Liver (tissue), 9 donors: Measurements from ENCODE around the gene ARID5B. TPM values are rescaled to one million over a fixed set of nuclear protein-coding genes. Genes with fewer than 3 reads are reported as not detected.

Experiments
- DNase-seq: peaks from one replicate; pipeline ENCODE4 v3.0.0-alpha.2; 2017; ENCODE audit warnings: low spot score
- H3K27ac ChIP-seq, 2 donors: one replicate each; pipeline ENCODE4 v1.7.0; 2013; ENCODE audit warnings: inconsistent platforms in 2 of 2, low read length in 2 of 2, control low read depth in 1 of 2, low read depth in 1 of 2, mild to moderate bottlenecking in 1 of 2
- H3K27me3 ChIP-seq, 4 donors: one replicate each; pipeline versions ENCODE4 v1.6.1 to v1.7.0; 2013; ENCODE audit warnings: low read length in 3 of 4, inconsistent platforms in 1 of 4, mild to moderate bottlenecking in 1 of 4, moderate library complexity in 1 of 4; ENCODE audit not compliant: control insufficient read depth in 4 of 4, insufficient read depth in 4 of 4
- H3K36me3 ChIP-seq, 4 donors: one replicate each; pipeline versions ENCODE4 v1.6.1 to v1.7.0; 2013; ENCODE audit warnings: low read length in 3 of 4, mild to moderate bottlenecking in 3 of 4, low read depth in 1 of 4, moderate library complexity in 1 of 4; ENCODE audit not compliant: control insufficient read depth in 4 of 4, insufficient read depth in 3 of 4
- H3K4me1 ChIP-seq, 4 donors: one replicate each; pipeline versions ENCODE4 v1.6.1 to v1.7.0; 2013; ENCODE audit warnings: low read length in 3 of 4, mild to moderate bottlenecking in 3 of 4, moderate library complexity in 1 of 4; ENCODE audit not compliant: control insufficient read depth in 4 of 4, insufficient read depth in 4 of 4
- H3K4me3 ChIP-seq, 3 donors: one replicate each; pipeline versions ENCODE4 v1.6.1 to v1.7.0; 2013; ENCODE audit warnings: low read length in 3 of 3, control low read depth in 1 of 3, low read depth in 1 of 3, mild to moderate bottlenecking in 1 of 3
- H3K9ac ChIP-seq, 2 donors: one replicate each; pipeline ENCODE4 v1.7.0; 2013; ENCODE audit warnings: low read length in 2 of 2, mild to moderate bottlenecking in 2 of 2, moderate library complexity in 2 of 2, control low read depth in 1 of 2, low read depth in 1 of 2
- H3K9me3 ChIP-seq, 4 donors: one replicate each; pipeline versions ENCODE4 v1.6.1 to v1.7.0; 2013; ENCODE audit warnings: low read length in 3 of 4; ENCODE audit not compliant: control insufficient read depth in 4 of 4
- EGR1 ChIP-seq, 2 donors: IDR thresholded peaks; 2 replicates each; pipeline ENCODE4 v1.6.1; 2016 to 2018; ENCODE audit warnings: antibody characterized with exemption in 2 of 2, low read depth in 2 of 2
- FOXA1 ChIP-seq: IDR thresholded peaks from 2 replicates; pipeline ENCODE4 v1.6.1; 2016; ENCODE audit warnings: antibody characterized with exemption
- FOXA2 ChIP-seq: IDR thresholded peaks from 2 replicates; pipeline ENCODE4 v1.6.1; 2016; ENCODE audit warnings: antibody characterized with exemption
- HNF4A ChIP-seq, 2 donors: conservative IDR thresholded peaks; 2 replicates each; pipeline ENCODE4 v1.6.1; 2016; ENCODE audit warnings: antibody characterized with exemption in 2 of 2, mild to moderate bottlenecking in 2 of 2
- HNF4G ChIP-seq: IDR thresholded peaks from 2 replicates; pipeline ENCODE4 v1.6.1; 2016; ENCODE audit warnings: antibody characterized with exemption
- JUND ChIP-seq, 2 donors: IDR thresholded peaks; 2 replicates each; pipeline ENCODE4 v1.6.1; 2016; ENCODE audit warnings: antibody characterized with exemption in 2 of 2
- MAX ChIP-seq: IDR thresholded peaks from 2 replicates; pipeline ENCODE4 v1.6.1; 2016; ENCODE audit warnings: antibody characterized with exemption
- NR2F2 ChIP-seq: IDR thresholded peaks from 2 replicates; pipeline ENCODE4 v1.6.1; 2016; ENCODE audit warnings: antibody characterized with exemption
- RAD21 ChIP-seq, 2 donors: IDR thresholded peaks; 2 replicates each; pipeline ENCODE4 v1.6.1; 2016; ENCODE audit warnings: antibody characterized with exemption in 2 of 2, mild to moderate bottlenecking in 2 of 2
- REST ChIP-seq: IDR thresholded peaks from 2 replicates; pipeline ENCODE4 v1.6.1; 2016; ENCODE audit warnings: antibody characterized with exemption, mild to moderate bottlenecking
- RXRA ChIP-seq, 2 donors: IDR thresholded peaks; 2 replicates each; pipeline ENCODE4 v1.6.1; 2017 to 2018; ENCODE audit warnings: antibody characterized with exemption in 2 of 2, mild to moderate bottlenecking in 1 of 2
- SP1 ChIP-seq: IDR thresholded peaks from 2 replicates; pipeline ENCODE4 v1.6.1; 2018; ENCODE audit warnings: antibody characterized with exemption, mild to moderate bottlenecking
- TAF1 ChIP-seq: conservative IDR thresholded peaks from 2 replicates; pipeline ENCODE4 v1.6.1; 2016; ENCODE audit warnings: antibody characterized with exemption, mild to moderate bottlenecking
- YY1 ChIP-seq: IDR thresholded peaks from 2 replicates; pipeline ENCODE4 v1.6.1; 2016; ENCODE audit warnings: antibody characterized with exemption, mild to moderate bottlenecking
- ZBTB33 ChIP-seq: IDR thresholded peaks from 2 replicates; pipeline ENCODE4 v1.6.1; 2016; ENCODE audit warnings: antibody characterized with exemption
- WGBS: extraction: QIAGEN DNeasy Blood & Tissue Kit; methylation state at CpG from one replicate; pipeline ENCODE4 v1.1.7; 2013; 5-methylcytosine and 5-hydroxymethylcytosine counted together
- polyA plus RNA-seq, 2 donors: library from polyadenylated mRNA; stranded (reverse) in 1 of 2; unstranded in 1 of 2; fragments of 200-250 nt in 1 of 2; fragments of >200 nt in 1 of 2; fragmentation: Nextera tagmentation in 1 of 2; extraction: Ambion mirVana in 1 of 2; gene quantifications; one replicate each; pipeline versions ENCODE4 v1.2.1 to v1.2.3, GENCODE V29; 2013 to 2015
- total RNA-seq, 2 donors: library from RNA; depleted of rRNA; stranded (reverse); fragments of >200 nt; gene quantifications; one replicate each; pipeline ENCODE4 v1.2.3, GENCODE V29; 2014
- TF ChIP-seq, protein P1 (sequence below): IDR thresholded peaks from 2 replicates; pipeline ENCODE4 v1.6.1; 2016; ENCODE audit warnings: antibody characterized with exemption
- donor health status: healthy.
- donor health status: healthy.
- donor health status: healthy.
- donor health status: healthy.
- donor health status: healthy.

The ARID5B gene
- total and polyA plus RNA-seq, 4 donors = 1.3 to 6.4 (median 5.2) TPM

- Histone ChIP-seq H3K27me3 (no peaks in the 10 kb centered on the region), H3K27ac (no peak overlapping the region), H3K9me3 (no peaks in the 10 kb centered on the region), H3K9ac (no peak overlapping the region), H3K36me3 (no peaks in the 10 kb centered on the region), H3K4me1 (no peaks in the 10 kb centered on the region), H3K4me3 (no peak overlapping the region)
- TF ChIP-seq ZBTB33 = no peak
- no peak for TF ChIP-seq SP1
- TF ChIP-seq RXRA (IDR thresholded peaks at IDR 0.05) = no peak
- TF ChIP-seq MAX = no peak
- TF ChIP-seq EGR1 (IDR thresholded peaks at IDR 0.05; ENCODE audit: low read depth in 2 of 2) = no peak
- DNase-seq = no peak
Observed at GRCh38 chr10:62133618-62134017, 232.1 kb downstream of the ARID5B start.

GRCh38 chr10:62136931-62137330, 235.4 kb downstream of the ARID5B start:
- Histone ChIP-seq H3K4me1 (no peaks in the 10 kb centered on the region), H3K27ac (no peak overlapping the region), H3K9ac (no peak overlapping the region), H3K27me3 (no peaks in the 10 kb centered on the region), H3K9me3 (no peaks in the 10 kb centered on the region), H3K36me3 (no peaks in the 10 kb centered on the region), H3K4me3 (no peak overlapping the region)
- 94% methylated on average over 3 of the region's 3 CpGs for WGBS
- TF ChIP-seq, protein P1, sequence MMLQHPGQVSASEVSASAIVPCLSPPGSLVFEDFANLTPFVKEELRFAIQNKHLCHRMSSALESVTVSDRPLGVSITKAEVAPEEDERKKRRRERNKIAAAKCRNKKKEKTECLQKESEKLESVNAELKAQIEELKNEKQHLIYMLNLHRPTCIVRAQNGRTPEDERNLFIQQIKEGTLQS = no peak
- TF ChIP-seq ZBTB33 = no peak
- no peak for TF ChIP-seq RXRA (IDR thresholded peaks at IDR 0.05)
- no peak for TF ChIP-seq FOXA2
- TF ChIP-seq SP1 = no peak
- no peak for TF ChIP-seq HNF4G
- no peak for TF ChIP-seq TAF1
- no peak for TF ChIP-seq NR2F2
- TF ChIP-seq FOXA1 = no peak
- TF ChIP-seq EGR1 (IDR thresholded peaks at IDR 0.05; ENCODE audit: low read depth in 2 of 2) = no peak
- TF ChIP-seq RAD21 (IDR thresholded peaks at IDR 0.05) = no peak
- TF ChIP-seq HNF4A (conservative IDR thresholded peaks at IDR 0.05) = no peak
- TF ChIP-seq REST = no peak
- TF ChIP-seq YY1 = no peak
- no peak for TF ChIP-seq JUND (IDR thresholded peaks at IDR 0.05)
- DNase-seq = no peak

Other genes with a start within 250 kb of the ARID5B start
- under 1 TPM in 1 of 2 donors, not detected in 1; 0.09 TPM for gene CABCOCO1, start 238.8 kb upstream of the ARID5B start, total RNA-seq
- gene CABCOCO1, start 238.8 kb upstream of the ARID5B start, polyA plus RNA-seq = under 1 TPM in 1 of 2 donors, not detected in 1; 0.20 TPM